ENCODE data around the gene DISP3. TPM values are rescaled to one million over a fixed set of nuclear protein-coding genes. Genes with fewer than 3 reads are reported as not detected.

Gene DISP3
- total and polyA plus RNA-seq, 2 of the 13 experiments (the other 11 are each of a cell fraction or from before 2014, with no cell fraction given), result 0.08 to 0.13 TPM

DNA sequence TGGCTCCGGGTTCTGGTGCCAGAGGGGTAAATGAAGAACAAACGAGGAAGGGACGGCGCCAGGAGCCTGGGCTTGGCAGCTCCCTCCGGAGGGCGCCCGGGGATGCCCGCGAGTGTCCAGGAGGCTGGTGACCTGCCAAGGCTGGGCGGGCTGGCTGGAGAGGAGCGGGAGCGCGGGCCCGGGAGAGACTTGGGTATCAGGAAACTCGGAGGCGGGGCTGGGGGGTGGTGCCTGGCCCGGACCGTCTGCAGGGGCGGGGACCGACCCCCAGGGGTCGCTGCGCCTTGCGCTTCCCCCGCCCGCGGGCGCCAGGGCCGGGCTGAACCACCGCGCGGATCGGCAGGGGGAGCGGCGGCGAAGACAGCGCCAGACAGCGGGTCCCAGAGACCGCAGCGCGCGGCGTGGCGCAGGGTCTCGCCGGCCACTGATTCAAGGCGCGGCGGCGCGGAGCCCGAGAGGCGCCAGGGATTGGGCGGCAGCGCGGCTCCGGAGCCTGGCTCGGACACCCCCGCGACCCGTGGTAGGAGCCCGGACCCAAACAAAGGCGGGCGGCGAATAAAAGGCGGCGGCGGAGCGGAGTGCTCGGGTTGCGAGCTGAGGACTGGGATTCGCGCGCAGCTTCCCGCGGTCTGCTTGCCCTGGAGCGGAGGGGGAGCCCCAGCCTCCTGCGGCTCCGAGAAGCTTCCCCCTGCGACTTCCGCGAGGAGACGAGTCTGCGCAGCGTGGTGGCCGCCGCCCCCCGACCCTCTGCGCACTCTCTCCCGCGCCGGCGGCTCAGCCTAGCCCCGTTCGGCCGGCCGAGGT, at the start of gene DISP3 (continued):
- TF ChIP-seq ZNF883 (CRISPR knock-in tag; IDR thresholded peaks at IDR 0.05; ENCODE audit: not compliant biosample characterization) (peak; percentile 24), HOMEZ (CRISPR knock-in tag; IDR thresholded peaks at IDR 0.05; ENCODE audit: low read depth) (no peak), CBX2 (IDR thresholded peaks at IDR 0.05; ENCODE audit: low read depth, low read length) (no peak), CBX2 (CRISPR knock-in tag; IDR thresholded peaks at IDR 0.05; ENCODE audit: low read depth) (no peak), ISL2 (CRISPR knock-in tag; IDR thresholded peaks at IDR 0.05) (no peak), DNMT1 (CRISPR knock-in tag; IDR thresholded peaks at IDR 0.05) (no peak), HOXD1 (CRISPR knock-in tag; IDR thresholded peaks at IDR 0.05) (0 out of 2 replicates have a peak, but pooled peaks have one; percentile 15), ZBTB7B (CRISPR knock-in tag; IDR thresholded peaks at IDR 0.05) (no peak), SIN3B (IDR thresholded peaks at IDR 0.05; ENCODE audit: low read length) (no peak), ZBTB37 (CRISPR knock-in tag; IDR thresholded peaks at IDR 0.05) (no peak), ZNF205 (CRISPR knock-in tag; IDR thresholded peaks at IDR 0.05) (no peak), GTF2F1 (IDR thresholded peaks at IDR 0.05; ENCODE audit: low read length) (no peak), SUZ12 (IDR thresholded peaks at IDR 0.05; ENCODE audit: low read depth, low read length) (no peak), MAFF (IDR thresholded peaks at IDR 0.05; ENCODE audit: low read depth, low read length) (no peak)
- TF ChIP-seq, protein P1, sequence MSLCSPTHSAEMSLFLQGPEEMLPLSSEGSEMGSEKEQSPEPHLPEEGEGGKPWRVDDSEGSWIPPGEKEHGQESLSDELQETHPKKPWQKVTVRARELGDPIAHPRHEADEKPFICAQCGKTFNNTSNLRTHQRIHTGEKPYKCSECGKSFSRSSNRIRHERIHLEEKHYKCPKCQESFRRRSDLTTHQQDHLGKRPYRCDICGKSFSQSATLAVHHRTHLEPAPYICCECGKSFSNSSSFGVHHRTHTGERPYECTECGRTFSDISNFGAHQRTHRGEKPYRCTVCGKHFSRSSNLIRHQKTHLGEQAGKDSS (CRISPR knock-in tag; IDR thresholded peaks at IDR 0.05; ENCODE audit: borderline replicate concordance, low read depth), result no peak
- TF ChIP-seq, protein P2, sequence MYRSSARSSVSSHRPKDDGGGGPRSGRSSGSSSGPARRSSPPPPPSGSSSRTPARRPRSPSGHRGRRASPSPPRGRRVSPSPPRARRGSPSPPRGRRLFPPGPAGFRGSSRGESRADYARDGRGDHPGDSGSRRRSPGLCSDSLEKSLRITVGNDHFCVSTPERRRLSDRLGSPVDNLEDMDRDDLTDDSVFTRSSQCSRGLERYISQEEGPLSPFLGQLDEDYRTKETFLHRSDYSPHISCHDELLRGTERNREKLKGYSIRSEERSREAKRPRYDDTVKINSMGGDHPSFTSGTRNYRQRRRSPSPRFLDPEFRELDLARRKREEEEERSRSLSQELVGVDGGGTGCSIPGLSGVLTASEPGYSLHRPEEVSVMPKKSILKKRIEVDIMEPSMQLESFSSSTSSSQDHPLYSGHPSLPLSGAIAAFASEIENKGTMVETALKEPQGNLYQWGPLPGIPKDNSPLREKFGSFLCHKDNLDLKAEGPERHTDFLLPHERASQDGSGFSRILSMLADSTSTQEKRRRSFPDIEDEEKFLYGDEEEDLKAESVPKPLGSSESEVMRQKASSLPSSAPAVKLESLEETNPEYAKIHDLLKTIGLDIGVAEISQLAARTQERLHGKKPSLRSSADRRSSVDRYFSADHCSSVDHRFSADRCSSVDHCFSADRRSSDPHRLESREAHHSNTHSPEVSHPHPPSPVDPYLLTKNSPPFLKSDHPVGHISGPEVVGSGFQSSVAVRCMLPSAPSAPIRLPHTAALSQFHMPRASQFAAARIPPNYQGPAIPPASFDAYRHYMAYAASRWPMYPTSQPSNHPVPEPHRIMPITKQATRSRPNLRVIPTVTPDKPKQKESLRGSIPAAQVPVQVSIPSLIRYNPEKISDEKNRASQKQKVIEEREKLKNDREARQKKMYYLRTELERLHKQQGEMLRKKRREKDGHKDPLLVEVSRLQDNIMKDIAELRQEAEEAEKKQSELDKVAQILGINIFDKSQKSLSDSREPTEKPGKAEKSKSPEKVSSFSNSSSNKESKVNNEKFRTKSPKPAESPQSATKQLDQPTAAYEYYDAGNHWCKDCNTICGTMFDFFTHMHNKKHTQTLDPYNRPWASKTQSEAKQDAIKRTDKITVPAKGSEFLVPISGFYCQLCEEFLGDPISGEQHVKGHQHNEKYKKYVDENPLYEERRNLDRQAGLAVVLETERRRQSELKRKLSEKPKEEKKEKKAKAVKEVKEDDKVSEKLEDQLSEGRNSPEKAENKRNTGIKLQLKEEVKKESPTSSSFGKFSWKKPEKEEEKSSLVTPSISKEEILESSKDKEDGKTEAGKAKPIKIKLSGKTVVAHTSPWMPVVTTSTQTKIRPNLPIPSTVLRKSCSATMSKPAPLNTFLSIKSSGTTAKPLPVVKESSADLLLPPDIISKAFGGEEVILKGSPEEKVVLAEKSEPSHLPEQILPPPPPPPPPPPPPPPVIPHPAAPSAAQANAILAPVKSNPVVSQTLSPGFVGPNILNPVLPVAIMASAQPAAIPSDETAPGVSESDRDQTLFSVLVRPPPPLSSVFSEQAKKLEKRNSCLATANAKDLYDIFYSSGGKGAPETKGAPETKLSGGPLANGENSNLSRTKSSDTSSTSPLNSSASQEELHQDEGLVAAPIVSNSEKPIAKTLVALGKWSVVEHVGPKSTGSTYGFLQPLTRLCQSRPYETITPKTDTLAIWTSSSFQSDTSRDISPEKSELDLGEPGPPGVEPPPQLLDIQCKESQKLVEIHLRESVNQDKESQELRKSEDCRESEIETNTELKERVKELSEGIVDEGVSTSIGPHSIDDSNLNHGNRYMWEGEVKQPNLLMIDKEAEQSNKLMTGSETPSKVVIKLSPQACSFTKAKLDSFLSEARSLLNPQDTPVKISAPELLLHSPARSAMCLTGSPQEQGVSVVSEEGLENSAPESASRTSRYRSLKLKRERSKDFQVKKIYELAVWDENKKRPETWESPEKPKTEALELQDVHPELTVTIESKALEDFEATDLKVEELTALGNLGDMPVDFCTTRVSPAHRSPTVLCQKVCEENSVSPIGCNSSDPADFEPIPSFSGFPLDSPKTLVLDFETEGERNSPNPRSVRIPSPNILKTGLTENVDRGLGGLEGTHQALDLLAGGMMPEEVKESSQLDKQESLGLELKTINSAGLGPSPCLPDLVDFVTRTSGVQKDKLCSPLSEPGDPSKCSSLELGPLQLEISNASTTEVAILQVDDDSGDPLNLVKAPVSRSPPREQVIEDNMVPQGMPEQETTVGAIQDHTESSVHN (CRISPR knock-in tag; IDR thresholded peaks at IDR 0.05), result no peak

Measured in HepG2 (cell line).